HTR-8/SVneo (cell line): ENCODE measurements around the gene CTSO.
"Not testable (repeated sequence)": the region's sequence is repeated elsewhere in the genome, so short reads cannot be mapped to it uniquely, and the experiment has no call there.

Experiments used
- DNase-seq: peaks from one replicate; pipeline ENCODE4 v3.0.0; 2011; ENCODE audit warnings: low spot score, mixed read lengths; ENCODE audit not compliant: insufficient read length
- FAIRE-seq: peaks from 2 replicates; lab custom pipeline; 2011; peaks lifted over from hg19 to GRCh38; lab: Jason Lieb, UNC

CTSO gene

DNA sequence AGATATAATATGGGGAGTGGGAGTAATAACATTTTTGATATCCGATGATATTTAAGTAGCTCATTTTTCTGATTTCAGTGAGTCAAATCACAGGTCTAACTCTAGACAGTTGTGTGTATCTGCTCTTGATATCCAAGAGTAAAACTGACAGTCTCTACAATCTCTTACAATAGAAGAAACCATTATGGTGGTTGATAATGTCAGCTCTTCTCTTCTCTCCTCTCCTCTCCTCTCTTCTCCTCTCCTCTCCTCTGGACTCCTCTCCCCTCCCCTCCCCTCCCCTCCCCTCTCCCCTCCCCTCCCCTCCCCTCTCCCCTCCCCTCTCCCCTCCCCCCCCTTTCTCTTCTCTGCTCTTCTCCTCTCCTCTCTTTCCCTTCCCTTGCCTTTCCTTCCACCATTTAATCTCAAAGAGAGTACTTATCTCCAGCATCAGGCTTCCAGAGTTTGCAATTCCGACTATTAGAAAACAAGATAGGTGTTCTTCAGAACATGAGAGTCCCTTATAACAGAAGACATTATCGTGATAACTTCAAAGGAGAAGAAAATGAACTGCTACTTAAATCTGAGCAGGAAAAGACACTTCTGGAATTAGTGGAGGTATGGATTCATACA lies 43.9 kb downstream of the CTSO start:
- DNase-seq: no peak
- no peak for FAIRE-seq

DNA sequence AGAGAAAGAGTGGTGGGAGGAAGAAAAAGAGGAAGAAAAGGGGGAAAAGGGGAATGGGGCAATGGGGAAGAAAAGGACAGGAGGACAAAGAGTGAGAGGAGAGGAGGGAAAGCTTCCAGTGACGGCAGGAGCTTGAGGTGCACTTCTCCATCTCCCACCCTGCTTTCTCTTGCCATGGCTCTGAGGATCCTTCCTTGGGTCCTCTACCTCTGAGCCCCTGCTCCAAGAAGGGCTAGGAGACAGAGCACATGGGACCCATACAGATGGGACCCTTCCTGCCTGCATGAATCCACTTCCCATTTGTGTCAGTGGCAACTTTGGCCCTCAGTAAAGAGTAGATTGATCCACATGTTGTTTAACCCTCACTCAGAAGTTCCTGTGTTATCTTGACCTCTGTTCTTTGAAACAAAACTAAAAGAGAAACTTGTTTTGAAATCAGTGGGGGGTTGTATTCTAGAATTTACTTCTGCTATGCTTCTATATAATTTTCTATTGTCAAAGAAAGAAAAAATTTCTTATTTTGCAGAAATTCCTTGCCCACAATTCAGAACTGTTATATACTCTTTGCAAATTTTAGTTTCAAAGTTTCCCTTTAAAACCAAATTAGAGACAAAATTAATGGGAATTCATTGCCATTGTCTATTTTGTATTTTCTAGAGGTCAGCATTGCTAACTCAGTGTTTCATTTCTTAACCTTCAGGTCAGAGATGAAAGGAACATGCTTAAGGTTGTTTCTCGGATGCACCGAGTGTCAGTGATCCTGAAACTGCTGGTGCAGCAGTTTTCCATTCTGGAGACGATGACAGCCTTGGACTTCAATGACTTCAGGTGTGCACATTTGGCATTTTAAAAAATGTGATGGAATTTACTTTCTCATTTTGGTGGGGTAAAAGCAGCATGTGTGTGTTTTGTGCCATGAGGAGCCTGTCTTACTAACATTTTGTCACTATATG lies 45.2 kb downstream of the CTSO start:
- FAIRE-seq: no peak
- DNase-seq: no peak

DNA sequence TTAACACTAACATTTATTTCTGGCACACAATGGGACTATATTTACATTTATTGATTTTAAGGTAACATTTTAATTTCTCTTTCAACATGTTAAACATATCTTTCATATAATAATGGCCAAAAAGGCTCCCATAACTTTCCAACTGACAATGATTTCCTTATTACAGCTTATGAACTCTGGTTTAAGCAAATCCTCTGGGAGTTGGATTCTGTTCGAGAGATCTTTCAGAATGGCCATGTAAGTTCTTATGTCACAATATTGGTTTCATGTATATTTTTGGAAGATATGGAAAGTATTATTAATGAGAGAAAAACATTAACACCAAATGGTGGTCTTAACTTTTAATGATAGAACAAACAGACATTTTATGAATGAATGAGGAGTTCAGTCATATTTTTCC lies 46.1 kb downstream of the CTSO start:
- no peak for FAIRE-seq

DNA sequence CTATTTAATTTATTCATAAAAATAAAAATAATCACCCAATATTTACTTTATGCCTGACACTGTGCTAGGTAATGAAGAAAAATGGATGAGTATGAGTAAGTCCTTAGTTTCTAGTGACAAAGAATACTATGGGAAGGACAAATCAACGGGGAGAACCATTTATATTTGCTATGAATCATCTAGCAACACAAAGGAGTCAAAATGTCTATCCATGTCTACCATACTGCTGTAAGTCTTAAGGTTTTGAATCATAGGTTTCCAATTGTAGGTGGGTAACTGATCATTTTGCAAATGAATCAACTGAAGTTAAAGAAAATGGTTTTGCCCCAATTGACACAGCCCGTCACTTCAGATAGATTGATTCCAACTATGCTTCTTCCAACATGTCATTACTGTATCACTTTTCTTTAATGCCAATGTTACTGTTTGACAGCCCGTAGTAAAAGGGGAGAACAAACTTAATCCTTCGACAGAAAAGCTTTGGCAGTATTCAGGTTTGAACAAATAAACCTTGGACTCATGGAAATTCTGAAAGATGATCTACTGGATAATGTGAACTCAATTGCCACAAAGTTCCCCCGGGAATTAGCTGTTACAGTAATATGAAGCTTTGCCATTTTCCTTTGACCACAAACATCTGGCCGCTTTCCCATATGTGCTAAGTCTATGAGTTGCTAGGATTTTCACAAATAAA lies 47.0 kb downstream of the CTSO start:
- DNase-seq (peak; percentile 58), FAIRE-seq (peak; percentile 23)

More for the DNA sequence above, 46.1 kb downstream of the CTSO start:
- DNase-seq: no peak

DNA sequence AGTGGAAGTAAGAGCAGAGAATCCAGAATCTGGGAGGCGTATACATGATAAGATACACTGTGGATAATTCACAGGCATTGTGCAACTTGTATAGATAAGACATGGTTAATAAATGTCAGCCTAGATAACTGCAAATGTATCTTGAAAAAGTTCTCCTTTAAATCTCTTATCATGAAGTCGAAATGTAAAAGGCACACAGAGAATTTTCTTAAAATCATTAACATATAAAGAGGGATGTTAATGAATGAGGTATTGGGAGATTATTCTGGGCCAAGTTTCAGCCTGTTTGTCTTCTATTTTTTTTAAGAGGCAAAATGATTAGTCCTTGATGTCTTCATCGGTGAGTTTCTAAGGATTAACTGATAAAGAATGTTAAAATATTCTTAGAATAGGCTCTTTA lies 49.3 kb downstream of the CTSO start:
- no peak for DNase-seq
- no peak for FAIRE-seq

DNA sequence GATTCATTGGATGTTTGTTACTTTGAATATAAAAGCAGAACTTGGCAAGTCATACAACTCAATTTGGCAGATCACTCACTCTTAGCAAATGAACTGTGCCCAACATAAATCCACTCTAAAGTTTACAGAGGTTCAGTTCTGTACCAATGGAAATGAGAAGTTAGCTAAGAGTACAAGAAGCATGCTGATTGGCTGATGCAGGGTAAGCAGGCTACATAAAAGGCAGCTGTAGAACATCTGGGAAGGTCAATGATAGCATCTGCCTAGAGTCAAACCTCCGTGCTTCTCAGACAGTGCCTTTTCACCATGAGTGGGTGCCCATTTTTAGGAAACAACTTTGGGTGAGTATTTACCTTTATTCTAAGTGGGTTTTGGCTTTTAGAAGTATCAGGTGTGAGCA lies 50.2 kb downstream of the CTSO start, which contains the start of gene TDO2:
Gene TDO2, plus strand, starts transcription at position 244 of the 400 bp plus-strand sequence. Its CDS starts 63 bp downstream, at position 307.
- FAIRE-seq: no peak
- DNase-seq: no peak

DNA sequence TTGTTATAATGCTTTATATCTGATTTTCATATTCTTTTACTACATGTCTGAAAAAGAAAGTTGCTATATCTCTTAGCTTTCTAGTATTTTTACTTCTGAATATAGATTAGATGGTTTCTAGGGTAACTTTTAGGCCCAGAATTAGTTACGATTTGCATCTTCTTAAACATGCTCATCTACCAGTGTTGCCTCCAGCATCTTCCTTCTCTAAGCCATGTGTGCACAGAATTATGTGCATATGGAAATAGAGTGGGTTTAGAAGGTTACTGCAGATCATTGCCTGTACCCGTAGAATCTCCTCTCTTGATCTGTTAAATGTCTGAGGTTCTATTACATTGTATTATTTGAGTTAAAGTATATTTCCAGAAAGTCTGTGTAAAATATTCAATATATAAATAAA lies 52.7 kb downstream of the CTSO start:
- FAIRE-seq (no peak), DNase-seq (no peak)

DNA sequence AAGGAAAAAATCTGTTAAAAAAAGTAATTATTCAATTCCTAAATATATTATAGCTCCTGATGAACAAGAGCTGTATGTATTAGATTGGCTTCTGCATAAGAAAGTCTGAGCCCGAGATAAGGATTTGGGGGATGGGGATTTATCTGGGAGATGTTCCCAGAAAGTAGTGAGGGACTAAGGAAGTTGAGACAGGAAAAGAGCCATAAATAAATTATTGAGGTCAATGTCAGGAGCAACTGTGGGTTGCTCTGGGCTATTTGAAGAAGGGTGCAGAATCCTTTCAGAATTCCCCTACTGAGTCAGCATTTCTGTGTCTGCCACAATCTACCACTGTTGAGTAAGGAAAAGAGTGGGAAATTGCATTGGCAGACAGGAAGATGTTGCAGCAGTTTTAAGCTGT lies 53.3 kb downstream of the CTSO start:
- DNase-seq (peak; percentile 38), FAIRE-seq (no peak)

DNA sequence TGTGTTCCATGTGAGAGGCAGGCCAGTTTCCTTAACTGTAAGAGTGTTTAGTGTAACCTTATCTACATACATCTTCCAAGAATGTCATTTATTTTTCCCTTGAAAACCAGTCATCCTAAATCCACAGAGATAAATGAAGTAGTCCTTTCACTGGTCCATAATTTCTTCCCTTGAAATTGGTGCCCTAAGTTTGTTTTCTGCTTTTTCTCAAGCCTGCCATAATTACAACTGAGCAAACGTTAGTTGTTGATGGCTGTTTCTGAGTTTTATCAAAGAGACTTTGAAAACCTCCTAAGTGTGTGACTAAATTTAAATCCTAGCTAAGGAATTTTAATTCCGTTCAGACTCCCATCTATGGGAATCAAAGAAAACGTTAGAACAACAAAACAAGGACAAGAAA lies 53.8 kb downstream of the CTSO start:
- DNase-seq (no peak), FAIRE-seq (no peak)

DNA sequence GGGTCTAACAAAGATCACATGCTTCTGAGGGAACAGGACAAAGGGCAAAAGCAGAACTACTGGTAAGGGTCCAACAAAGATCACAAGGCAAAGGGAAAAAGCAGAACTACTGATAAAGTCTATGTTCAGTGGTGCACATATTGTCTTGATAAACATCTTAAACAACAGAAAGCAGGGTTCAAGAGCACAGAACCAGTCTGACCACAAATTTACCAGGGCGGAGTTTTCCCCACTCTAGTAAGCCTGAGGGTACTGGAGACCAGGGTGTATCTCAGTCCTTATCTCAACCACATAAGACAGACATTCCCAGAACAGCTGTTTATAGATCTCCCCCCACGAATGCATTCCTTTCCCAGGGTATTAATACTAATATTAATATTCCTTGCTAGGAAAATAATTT lies 55.3 kb downstream of the CTSO start:
- DNase-seq, FAIRE-seq: not testable (repeated sequence)

DNA sequence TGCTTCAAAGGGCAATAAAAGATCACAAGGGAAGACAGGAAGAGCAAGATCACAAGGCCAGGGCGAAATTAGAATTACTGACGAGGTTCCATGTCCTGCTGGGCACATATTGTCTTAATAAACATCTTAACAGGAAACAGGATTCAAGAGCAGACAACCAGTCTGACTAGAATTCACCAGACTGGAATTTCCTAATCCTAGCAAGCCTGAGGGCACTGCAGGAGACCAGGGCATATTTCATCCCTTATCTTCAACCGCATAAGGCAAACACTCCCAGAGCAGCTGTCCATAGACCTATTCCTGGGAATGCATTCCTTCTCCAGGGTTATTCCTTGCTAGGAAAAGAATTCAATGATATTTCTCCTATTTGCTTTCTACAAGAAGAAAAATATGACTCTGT lies 62.6 kb downstream of the CTSO start:
- DNase-seq (no peak), FAIRE-seq (no peak)

DNA sequence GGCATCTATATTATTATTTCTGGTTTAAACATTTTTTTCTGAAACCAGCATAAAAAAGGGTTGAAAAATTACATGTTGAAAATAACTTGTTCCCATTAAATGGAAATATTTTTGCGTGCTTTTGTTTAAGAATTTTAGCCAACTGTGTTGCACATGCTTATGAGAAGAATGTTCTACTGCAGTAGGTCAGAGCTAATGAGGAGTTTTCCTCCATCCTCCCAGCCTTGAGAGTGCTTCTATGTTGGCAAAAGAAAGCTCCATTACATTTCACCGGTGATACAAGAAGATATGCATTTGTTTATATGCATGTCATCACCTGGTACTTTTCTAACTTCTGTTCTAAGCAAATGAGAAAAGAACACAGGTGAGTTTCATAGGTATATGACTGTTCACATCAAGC lies 63.7 kb downstream of the CTSO start:
- FAIRE-seq (no peak), DNase-seq (no peak)

DNA sequence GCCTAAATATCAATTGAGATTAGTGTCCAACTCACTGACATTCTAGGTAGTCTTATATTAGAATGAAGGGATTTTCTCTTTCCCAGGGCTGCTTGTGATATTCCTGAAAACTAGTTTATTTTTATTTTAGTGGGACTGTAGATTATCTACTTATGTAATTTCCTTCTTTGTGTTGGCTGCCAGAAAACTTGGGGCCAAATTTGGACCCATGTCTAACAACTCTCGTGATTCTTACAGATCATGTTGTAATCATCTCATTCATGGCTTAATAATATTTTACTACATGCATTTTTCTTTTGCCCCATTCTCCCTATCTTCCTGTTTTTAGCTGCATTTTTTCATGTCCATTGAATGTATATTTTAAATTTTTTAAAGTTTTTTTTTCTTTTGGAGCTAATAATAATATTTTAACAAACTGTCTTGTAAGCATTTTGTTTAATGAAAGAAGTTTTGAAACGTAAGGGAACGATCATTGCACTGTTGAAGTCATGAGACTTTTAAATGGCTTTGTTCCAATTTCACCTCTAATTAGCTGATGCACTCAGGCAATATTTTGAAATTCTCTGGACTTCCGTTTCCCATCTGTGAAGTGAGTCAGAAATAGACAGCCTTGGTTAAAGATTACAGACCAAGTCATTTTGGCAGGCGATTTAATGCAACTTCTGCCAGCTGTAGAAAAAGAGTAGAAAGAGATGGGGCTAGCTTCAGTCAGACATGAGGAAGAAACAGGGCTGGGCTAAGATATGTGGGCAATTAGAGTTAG lies 64.5 kb downstream of the CTSO start:
- DNase-seq: no peak
- FAIRE-seq: no peak

DNA sequence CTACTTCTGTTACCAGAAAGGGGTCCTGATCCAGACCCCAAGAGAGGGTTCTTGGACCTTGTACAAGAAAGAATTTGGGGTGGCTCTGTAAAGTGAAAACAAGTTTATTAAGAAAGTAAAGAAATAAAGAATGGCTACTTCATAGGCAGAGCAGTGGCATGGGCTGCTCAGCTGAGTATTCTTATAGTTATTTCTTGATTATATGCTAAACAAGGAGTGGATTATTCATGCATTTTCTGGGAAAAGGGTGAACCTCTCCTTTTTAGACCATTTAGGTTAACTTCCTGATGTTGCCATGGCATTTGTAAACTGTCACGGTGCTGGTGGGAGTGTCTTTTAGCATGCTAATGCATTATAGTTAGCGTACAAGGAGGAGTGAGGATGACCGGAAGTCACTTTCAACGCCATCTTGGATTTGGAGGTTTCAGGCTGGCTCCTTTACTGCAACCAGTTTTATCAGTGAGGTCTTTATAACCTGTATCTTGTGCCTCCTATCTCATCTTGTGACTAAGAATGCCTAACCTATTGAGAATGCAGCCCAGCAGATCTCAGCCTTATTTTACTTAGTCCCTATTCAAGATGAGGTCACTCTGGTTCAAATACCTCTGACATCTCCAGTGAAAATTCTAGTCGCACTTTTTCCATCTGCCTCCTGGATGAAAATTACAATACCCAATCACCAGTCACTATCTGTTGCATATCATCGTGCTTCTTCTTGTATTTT lies 65.7 kb downstream of the CTSO start:
- DNase-seq (no peak), FAIRE-seq (no peak)

DNA sequence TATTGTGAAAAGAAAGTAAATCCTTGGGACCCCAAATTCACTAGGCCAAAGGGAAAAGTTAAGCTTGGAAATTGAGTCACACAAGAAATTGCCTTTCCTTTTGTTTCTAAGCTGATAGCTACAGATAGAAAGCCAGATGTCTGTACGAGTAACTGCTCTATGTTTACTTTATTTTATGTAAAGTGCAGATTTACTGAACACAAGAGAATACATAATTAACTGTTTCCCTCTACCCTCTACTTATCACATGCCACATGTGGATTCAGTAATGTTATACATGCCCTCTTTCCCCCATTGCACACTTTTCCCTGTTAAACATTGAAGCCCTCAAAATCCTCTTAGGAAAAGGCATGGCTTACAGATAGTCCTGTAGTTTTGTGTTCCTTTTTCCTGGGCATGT lies 66.6 kb downstream of the CTSO start:
- DNase-seq (no peak), FAIRE-seq (no peak)

DNA sequence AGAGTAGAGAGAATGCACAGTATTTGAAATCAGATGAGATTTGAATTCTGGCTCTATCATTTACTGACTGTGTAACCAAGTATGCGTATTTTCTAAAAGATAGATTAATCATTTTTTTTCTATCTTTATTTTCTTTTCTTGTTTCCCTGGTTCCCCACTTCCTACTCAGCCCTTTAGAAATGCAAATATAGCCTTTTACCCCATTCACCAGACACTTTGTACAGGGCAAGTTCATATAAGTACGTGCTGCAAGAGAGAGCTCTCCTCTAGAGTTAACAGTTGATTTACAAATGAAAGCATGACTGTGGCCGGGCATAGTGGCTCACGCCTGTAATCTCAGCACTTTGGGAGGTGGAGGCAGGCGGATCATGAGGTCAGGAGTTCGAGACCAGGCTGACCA lies 68.0 kb downstream of the CTSO start:
- no peak for FAIRE-seq
- DNase-seq: no peak

DNA sequence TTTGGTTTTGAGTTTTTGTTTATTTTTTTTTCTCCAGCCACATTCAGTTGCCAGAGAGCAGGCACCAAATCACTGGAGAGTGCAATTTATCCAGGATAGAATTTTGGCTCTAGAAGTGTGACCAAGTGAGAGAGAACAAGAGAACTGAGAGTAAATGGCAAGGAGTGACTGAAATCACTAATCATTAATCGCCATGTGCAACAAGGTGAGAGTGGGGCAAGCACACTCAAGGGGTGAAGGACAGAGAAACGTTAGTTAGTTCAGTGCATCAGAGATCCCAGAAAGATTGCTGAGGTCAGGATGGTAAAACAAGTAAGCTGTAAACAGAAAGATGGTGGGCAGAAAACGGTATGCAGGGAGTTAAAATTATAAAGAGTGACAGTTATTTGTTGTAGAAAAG lies 69.8 kb downstream of the CTSO start:
- FAIRE-seq: no peak
- DNase-seq: no peak

DNA sequence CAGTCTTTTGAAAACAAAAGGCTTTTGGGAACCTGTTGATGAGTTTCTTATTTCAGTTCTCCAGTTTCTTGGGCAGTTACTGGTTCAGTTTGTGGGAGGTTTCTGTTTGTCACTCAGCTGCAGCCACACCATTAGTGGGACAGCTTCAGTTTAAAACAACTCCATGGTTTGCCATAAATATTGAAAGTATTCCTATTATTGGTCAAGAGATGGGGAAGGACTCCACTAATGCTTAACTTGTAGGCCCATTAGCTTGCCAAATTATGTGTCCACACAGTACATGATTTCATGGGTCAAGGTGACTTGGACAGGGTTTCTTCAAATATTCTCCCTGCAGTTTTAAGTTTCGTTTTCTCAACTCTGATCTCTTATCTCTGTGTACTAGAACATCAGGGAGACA lies 72.1 kb downstream of the CTSO start:
- DNase-seq: no peak
- no peak for FAIRE-seq

DNA sequence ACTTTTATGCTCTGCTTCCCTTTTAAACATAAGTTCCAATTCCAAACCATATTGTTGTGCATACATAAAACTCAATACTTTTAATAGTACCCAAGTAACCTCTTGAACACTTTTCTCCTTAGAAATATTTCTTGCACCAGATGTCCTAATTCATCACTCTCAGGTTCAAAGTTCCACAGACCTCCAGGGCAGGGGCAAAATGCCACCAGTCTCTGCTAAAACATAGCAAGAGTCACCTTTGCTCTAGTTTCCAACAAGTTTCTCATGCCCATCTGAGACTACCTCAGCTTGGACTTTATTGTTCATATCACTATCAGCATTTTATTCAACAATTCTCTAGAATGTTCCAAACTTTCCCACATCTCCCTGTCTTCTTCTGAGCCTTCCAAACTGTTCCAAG lies 73.9 kb downstream of the CTSO start:
- FAIRE-seq (no peak), DNase-seq (no peak)

DNA sequence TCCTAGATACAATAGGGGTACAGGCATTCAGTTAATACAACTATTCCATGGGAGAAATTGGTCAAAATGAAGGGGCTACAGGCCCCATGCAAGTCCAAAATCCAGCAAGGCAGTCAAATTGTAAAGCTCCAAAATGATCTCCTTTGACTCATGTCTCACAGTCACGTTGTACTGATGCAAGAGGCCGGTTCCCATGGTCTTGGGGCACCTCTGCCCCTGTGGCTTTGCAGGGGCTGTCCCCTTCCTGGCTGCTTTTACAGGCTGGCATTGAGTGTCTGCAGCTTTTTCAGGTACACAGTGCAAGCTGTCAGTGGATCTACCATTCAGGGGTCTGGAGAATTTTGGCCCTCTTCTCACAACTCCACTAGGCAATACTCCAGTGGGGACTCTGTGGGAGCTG lies 75.1 kb downstream of the CTSO start:
- FAIRE-seq (no peak), DNase-seq (no peak)
